HG02588 (cell line): ENCODE results near the gene TRIM28.
"Not testable (repeated sequence)": the region's sequence is repeated elsewhere in the genome, so short reads cannot be mapped to it uniquely, and the experiment has no call there.

ENCODE experiments used
- ATAC-seq: cut with Tn5 transposase; IDR thresholded peaks from one replicate; pipeline ENCODE4 v1.9.1; 2021; ENCODE audit warnings: mild to moderate bottlenecking, moderate library complexity; ENCODE audit not compliant: unreplicated experiment

TRIM28 gene

DNA sequence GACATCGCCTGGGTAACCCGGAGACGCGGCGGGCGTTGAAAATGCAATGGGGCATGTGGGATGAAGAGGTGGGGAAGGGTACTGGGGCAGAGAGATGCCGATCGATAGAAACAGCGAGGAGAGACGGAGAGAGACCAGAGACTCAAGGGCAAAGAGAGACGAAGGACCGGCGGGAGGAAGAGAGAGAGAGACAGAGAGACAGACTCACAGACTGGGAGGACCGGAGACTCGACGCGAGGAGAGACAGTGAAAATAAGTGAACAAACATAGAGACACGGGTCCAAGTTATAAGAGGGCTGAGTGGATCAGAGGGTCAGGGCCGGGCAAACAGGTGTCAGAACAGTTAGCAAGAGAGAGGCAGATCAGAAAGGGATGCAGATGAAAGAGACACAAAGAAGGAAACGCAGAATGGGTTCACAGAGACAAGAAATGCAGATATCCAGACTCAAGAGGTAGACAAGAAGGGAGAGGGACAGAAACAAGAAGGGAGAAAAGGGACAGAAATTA, 29.8 kb downstream of the TRIM28 start:
- no peak for ATAC-seq

DNA sequence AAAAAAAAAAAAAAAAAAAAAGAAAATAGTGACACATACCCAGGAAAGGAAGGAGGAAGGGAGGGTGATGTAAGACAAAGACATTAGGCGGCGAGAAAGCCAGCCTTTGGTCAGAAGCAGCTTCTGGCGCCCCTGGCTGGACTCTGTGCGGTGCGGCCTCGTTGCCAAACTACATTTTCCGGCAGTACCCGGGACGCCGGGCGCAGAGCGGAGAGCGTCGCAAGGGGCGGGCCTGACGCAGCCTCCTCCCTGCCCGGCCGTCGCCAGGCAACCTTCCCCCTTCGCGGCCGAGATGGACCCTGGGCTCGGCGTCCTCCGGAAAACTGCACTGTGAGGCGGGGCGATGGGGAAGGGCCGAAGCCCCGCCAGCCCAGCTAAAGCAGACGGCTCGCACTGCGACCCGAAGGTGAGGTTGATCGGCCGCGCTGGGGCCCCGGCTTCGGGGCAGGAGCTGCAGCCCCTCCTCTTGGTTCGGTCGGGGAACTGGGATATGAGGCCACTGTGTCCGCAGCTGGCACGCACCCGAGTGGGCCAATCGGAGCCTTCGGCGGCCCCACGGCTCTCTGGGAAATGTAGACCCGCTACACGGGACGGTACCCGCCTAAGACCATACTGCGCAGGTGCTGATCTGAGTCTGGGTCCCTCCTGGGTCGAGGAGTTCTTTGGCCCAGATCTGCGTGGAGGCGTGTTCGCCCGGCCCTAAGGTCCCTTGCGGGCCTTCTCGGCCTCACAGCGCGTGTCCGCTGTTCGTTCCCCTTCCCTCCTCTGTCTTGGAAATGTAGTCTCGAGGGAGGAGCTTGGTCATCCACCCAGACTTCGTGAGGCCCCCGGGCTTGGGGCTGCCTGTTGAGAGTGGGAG, 31.5 kb downstream of the TRIM28 start:
- peak; percentile 39 for ATAC-seq

DNA sequence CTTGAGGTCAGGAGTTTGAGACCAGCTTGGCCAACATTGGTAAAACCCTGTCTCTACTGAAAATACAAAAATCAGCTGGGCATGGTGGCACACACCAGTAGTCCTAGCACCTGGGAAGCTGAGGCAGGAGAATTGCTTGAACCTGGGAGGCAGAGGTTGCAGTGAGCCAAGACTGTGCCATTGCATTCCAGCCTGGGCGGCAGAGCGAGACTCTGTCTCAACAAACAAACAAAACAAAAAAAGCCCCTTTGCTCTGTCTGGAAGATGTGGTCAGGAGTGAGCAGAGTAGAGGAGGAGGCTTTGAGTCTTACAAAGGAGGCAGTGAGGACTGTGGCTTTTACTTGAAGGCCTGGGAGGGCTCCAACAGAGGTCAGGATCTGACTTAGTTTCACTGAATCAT, 33.7 kb downstream of the TRIM28 start:
- ATAC-seq, result not testable (repeated sequence)

DNA sequence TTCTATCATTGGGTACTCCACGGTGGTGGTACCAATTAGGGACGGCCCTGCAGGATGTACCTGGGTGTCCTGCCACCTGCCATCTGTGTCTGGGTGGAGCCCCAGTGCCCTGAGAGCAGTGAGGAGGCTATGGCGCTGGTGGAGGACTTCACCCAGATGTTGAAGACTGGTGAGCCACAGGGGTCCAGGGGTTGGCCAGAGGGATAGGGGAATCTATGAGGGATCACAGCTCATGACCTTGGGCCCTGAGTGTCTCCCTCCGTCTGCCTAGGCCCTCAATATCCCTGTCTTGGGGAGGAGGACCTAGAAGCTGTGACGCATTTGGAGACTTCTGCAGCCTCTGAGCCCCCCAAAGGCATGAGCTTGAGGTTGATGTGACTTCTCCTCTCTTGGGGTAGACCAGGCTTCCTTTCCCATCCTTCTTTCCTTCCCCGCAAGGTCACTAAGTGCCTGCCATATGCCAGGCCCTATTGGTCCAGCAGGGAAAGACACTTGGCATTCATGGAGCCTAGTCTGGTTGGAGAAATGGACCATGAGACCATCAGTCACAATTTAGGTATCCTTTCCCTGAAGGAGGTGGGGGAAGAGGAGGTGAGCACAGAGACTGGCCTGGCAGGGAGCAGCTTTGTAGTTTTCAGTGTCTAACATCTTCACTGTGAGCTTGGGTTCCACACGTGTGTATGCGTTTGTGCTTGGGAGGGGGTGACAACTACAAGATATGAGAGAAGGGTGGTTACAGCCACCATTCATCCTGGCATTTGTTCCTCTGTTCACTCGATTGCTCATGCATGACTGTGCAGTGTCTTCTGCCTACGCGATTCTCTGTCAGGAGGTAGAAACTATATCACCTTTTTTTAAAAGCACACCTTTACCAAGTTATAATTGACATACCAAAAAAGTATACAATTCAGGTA, 34.4 kb downstream of the TRIM28 start:
- no peak for ATAC-seq

DNA sequence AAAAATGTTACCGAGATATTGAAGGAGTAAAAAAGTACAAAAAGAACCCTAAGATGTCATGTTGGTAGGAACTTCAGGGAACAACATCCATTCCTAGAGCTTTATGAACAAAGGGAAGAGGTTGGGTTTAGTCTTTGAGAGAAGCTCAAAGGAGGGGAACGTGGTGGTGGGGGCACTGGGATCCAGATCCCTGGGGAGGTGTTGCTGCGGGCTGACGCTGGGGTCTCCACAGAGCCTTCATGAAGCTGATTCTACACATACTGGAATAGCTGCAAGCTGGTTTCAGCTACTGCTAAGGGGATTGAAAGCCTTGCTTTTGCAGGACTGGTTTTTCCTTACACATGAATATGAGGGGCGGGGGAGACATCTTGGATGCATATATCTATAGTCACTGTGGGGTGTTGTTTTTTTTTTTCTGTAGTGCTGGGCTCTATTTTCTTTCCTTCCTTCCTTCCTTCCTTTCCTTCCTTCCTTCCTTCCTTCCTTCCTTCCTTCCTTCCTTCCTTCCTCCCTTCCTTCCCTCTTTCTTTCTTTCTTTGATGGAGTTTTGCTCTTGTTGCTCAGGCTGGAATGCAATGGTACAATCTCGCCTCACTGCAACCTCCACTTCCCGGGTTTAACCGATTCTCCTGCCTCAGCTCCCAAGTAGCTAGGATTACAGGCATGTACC, 35.7 kb downstream of the TRIM28 start:
- ATAC-seq, result no peak

DNA sequence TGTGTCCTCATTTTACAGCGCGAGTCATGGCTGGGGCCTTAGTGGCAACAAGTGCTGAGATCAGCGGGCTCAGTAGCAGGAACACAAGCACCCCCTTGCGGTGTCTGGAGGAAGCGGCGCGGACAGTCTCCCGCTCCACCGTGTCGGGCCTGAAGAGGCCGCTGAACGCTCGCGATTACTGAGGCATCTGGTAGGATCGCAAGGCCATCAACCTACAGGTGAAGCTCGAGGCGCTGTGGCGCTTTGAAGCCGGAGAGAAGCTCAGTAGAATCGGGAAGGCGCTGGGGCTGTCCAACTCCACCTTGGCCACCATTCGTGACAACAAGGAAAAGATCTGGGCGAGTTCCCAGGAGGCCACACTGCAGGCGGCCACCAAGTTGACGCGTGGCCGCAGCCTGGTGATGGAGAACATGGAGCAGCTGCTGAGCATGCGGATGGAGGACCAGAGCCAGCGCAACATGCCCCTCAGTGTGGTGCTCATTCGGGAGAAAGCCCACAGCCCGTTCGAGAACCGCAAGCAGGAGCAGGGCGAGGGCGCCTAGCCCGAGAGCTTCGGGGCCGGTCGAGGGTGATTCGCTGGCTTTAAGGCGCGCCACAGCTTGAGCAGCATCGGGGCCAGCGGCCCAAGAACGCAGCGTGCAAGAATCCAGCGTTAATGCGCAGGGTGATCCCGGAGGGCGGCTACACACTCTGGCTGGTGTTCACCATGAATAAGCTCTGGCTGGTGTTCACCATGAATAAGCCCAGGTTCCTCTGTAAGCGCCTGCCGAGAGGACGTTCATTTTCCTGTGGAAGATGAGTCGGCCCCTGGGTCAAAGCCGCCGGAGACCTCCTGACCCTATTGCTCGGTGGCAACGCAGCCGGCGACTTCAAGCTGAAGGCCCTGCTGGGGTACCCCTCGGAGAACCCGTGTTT, 37.6 kb downstream of the TRIM28 start:
- no peak for ATAC-seq

DNA sequence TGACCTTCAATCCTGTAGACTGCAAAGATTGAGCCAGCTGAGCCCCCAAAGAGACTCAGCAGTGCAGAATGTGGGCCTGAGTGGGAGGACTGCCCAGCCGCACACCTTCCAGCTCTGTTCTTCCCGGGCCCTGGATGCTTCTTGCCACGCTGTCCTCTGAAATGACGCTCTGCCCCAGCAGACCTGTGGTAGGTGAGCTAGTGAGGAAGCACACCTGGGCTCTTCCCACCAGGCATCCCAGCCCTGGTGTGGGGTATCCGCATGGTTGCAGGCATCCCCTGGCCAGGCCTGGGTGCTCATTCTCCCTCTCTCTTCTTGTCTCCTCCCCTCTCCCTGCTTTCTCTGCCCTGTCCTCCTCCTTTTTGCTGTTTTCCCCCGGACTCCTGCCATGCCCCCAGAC, 39.1 kb downstream of the TRIM28 start:
- ATAC-seq, result no peak

DNA sequence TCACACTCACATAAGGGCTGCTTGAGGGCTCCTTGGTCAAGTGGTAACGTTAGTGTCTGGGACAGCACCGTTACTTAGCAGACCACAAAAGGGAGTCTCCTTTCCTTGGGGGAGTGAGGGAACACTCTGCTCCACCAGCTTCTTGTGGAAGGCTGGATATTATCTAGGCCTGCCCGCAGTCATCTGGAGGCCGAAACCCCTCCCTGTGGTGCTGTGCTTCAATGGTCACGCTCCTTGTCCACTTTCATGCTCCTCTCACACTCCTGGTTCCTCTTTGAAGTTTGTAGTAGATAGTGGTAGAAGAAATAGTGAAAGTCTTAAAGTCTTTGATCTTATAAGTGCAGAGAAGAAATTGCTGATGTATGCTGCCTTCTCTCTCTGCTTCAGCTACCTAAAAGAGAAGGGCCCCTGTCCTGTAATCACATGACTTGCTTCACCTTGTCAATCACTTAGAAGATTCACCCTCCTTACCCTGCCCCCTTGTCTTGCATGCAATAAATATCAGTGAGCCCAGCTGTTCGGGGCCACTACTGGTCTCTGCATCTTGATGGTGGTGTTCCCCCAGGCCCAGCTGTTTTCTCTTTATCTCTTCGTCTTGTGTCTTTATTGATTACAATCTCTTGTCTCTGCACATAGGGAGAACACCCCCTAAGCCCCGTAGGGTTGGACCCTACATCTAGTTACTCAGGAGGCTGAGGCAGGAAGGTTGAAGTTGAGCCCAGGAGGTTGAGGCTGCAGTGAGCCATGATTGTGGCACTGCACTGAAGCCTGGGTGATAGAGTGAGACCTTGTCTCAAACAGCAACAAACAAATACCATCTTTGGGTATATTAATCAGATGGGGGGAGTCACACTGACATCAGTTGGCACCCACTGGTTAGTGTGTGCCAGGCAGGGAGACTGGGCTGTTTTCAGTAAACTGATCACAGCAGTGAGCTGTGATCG, 40.9 kb downstream of the TRIM28 start:
- ATAC-seq, result no peak

DNA sequence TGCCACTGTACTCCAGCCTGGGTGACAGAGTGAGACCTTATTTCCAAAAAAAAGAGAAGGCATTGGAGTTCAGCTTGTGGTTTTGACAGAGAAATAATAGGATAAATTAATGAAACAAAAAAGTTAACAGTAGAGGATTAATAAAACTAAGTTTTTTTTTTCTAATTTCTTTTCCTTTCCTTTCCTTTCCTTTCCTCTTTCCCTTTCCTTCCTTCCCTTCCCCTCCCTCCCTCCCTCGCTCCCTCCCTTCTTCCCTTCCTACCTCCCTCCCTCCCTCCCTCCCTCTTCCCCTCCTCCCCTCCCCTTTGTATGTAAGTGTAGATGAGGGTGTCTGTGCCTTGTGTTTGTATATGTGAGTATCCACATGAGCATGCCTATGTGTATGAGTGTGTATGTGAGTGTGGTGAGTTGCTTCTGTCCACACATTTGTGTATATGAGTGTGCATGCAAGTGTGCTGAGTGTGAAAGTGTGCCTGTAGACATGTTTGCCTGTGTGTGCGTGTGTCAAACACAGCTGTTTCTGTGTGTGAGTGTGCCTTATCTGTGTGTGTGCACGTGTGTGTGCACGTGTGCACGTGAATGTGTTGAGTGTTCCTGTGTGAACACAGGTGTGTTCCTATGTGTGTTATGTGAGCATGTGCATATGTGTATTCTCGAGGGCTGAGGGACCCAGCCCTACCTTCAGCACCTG, 41.7 kb downstream of the TRIM28 start:
- no peak for ATAC-seq

DNA sequence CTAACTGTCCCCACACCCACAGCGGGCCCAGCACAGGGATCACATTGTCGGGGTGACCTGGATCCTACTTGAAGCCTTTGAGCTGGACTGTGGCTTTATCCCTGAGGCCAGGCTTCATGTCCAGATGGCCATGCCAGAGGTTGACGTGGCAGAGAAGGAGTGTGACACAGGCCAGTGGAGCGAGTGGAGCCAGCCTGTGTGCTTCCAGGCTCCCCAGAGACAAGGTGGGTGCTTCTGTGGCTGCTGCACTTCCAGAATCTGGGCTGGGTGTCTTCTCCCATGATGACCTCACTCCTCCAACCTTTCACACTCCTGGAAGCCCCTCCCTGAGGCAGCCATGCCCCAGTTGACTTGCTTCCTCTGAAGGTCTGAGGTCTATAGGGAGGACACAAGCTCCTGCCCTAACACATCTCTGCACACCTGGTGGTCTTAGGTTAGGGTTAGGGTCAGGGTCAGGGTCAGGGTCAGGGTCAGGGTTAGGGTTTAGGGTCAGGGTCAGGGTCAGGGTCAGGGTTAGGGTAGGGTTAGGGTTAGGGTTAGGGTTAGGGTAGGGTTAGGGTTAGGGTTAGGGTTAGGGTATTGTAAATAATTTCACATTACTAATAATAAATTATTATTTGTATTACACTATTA, 42.4 kb downstream of the TRIM28 start:
- no peak for ATAC-seq
